HUES48 (cell line): ENCODE data around the gene LHX5.
A peak's percentile ranks its signal among the peaks of the same experiment; 100 is the strongest.

Experiments used
- H3K27ac ChIP-seq: one replicate; pipeline ENCODE4 v1.7.0; 2013; ENCODE audit warnings: low read depth, low read length, inconsistent platforms
- H3K27me3 ChIP-seq: 2 replicates; pipeline ENCODE4 v1.6.1; 2013; ENCODE audit warnings: mild to moderate bottlenecking, low read length; ENCODE audit not compliant: control insufficient read depth, insufficient read depth
- H3K36me3 ChIP-seq: 2 replicates; pipeline ENCODE4 v1.6.1; 2013; ENCODE audit warnings: low read length; ENCODE audit not compliant: control insufficient read depth, insufficient read depth
- H3K4me1 ChIP-seq: 2 replicates; pipeline ENCODE4 v1.6.1; 2013; ENCODE audit warnings: mild to moderate bottlenecking, low read length; ENCODE audit not compliant: control insufficient read depth, insufficient read depth
- H3K4me3 ChIP-seq: 2 replicates; pipeline ENCODE4 v1.5.1; 2013; ENCODE audit warnings: mild to moderate bottlenecking, low read depth, low read length
- H3K9ac ChIP-seq: 2 replicates; pipeline ENCODE4 v1.6.1; 2013; ENCODE audit warnings: mild to moderate bottlenecking, low read depth, low read length, moderate library complexity
- H3K9me3 ChIP-seq: 2 replicates; pipeline ENCODE4 v1.6.1; 2013; ENCODE audit warnings: low read length; ENCODE audit not compliant: control insufficient read depth, insufficient read depth

The LHX5 gene

GRCh38 chr12:113471619-113472171, at the start of gene LHX5:
TSS of gene LHX5 (minus strand) at chr12:113471871. CDS start at chr12:113471498, 373 bp downstream.
- peak within 1 kb of the TSS; percentile 64 for H3K4me3 ChIP-seq
- H3K9ac ChIP-seq, result peak within 1 kb of the TSS; percentile 17; the same call in 1 of the 2 replicates
- H3K27ac ChIP-seq, result no peak within 1 kb of the TSS
- peaks cover 3% of the 10 kb centered on the region; the same call in 1 of the 2 replicates for H3K36me3 ChIP-seq
- H3K9me3 ChIP-seq, result no peaks in the 10 kb centered on the region
- H3K4me1 ChIP-seq, result peaks cover 57% of the 10 kb centered on the region
- peaks cover 100% of the 10 kb centered on the region for H3K27me3 ChIP-seq

DNA sequence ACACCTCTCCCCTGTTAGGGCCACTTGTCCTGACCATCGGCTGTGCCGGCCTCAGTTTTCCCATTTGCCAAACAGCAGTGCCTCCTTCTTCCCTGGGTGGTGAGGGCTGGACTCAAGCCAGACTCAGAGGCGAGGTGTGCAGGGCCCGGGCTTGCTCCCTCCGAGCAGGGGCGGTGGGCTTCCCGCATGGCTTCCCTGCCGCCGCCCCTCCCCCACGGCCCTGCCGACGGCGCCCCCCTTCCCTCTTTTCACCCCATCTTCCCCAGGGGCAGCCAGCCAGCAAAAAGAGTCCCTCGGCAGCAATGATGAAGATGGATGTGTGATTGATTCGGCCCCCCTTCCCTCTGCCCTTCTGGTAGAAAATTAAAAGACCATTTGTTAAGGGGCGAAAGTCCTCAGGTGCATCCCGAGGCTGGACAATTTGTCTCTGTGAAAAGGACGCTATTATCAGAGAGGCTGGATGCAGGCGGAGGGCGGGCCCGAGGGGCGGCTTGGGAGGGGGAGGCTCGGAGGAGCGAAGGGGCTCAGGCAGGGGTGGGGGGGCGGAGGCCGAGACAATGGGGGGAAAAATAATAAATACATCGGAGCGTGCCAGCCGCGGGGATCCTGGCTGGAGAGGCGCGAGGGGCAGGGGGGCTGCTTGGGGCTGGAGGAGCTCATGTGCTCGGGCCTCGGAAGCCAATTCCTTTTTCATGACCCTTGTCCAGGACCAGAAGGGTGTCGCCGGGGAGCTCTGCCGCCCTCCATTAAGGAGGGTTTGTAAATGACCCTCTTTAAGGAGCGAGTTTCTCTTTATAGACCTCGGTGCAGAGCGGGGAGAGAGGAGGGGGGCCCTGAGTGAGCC, 48.0 kb upstream of the LHX5 start:
- Histone ChIP-seq H3K4me1 (peaks cover 9% of the 10 kb centered on the region; the same call in 1 of the 2 replicates), H3K27me3 (peaks cover 45% of the 10 kb centered on the region), H3K4me3 (no peak overlapping the region)

DNA sequence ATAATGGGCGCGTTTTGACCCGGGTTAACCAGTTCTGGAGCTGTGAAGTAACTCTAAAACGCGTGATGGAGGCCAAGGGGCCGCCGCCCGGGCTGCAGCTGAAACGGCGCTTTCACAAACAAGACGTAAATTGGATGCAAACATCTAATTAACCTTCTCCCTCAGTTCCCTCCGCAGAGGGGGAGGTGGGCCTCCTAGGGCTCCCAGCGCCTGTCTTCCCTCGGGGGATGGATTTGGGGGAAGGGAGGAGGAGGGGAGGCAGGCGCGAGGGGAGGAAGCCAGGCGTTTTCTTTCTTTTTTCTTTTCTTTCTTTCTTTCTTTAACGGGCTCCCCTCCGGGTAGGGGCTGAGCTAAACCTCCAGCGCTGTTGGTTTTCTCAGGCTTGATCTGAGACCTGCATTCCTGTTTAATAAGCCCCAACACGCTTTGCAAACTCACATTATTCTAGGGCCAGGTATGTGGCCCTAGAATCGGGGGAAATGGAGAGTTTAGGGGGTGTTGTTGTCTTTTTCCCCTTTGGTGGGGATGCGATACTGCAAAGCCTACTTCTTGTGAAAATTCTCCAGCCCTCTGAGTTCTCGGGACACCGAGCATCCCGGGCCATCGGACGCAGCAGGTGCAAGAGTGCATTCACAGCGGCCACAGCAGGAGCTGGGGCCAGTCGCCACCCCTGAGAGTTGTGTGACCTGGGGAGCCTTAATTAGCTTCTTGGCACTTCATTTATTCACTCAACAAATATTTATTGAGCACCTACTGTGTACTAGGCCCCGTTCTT, 43.6 kb upstream of the LHX5 start:
- H3K4me3 ChIP-seq, result peak overlapping the region; percentile 52
- peak overlapping the region; percentile 86 for H3K27ac ChIP-seq
- H3K9me3 ChIP-seq, result no peaks in the 10 kb centered on the region
- no peak overlapping the region for H3K9ac ChIP-seq
- no peaks in the 10 kb centered on the region for H3K36me3 ChIP-seq
- H3K4me1 ChIP-seq, result peaks cover 28% of the 10 kb centered on the region
- H3K27me3 ChIP-seq, result peaks cover 57% of the 10 kb centered on the region

More for the DNA sequence above, 48.0 kb upstream of the LHX5 start:
- H3K9ac ChIP-seq, result no peak overlapping the region
- H3K9me3 ChIP-seq, result no peaks in the 10 kb centered on the region
- H3K27ac ChIP-seq, result no peak overlapping the region
- H3K36me3 ChIP-seq, result no peaks in the 10 kb centered on the region

DNA sequence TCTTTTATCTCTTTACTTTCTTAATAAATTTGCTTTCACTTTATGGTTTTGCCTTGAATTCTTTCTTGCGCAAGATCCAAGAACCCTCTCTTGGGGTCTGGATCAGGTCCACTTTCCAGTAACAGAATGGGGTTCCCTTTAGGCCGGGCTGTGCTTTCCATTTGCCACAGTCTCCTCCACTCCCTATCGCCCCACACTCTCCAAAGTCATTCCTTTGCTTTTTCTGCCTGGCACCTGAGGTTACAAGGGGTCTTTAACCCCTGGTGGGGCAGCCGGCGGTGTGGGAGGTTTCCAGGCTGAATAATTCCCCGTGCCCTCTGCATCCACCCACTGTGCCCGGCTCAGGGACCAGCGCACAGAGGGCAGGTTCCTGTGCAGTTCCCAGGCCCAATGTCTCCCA, 42.9 kb upstream of the LHX5 start:
- Histone ChIP-seq H3K27me3 (peaks cover 57% of the 10 kb centered on the region), H3K9me3 (no peaks in the 10 kb centered on the region), H3K27ac (peak overlapping the region; percentile 86), H3K36me3 (no peaks in the 10 kb centered on the region), H3K4me1 (peaks cover 28% of the 10 kb centered on the region), H3K9ac (no peak overlapping the region), H3K4me3 (peak overlapping the region; percentile 52)

GRCh38 chr12:113512568-113512967, 40.9 kb upstream of the LHX5 start:
- no peaks in the 10 kb centered on the region for H3K9me3 ChIP-seq
- H3K4me1 ChIP-seq, result peaks cover 28% of the 10 kb centered on the region
- H3K9ac ChIP-seq, result no peak overlapping the region
- H3K27me3 ChIP-seq, result peaks cover 39% of the 10 kb centered on the region
- H3K36me3 ChIP-seq, result no peaks in the 10 kb centered on the region
- no peak overlapping the region for H3K27ac ChIP-seq
- no peak overlapping the region for H3K4me3 ChIP-seq

GRCh38 chr12:113506867-113507266, 35.2 kb upstream of the LHX5 start:
- Histone ChIP-seq H3K27ac (no peak overlapping the region), H3K36me3 (no peaks in the 10 kb centered on the region), H3K27me3 (peaks cover 5% of the 10 kb centered on the region; the same call in 1 of the 2 replicates), H3K9me3 (no peaks in the 10 kb centered on the region), H3K9ac (no peak overlapping the region), H3K4me3 (no peak overlapping the region), H3K4me1 (peaks cover 7% of the 10 kb centered on the region)

DNA sequence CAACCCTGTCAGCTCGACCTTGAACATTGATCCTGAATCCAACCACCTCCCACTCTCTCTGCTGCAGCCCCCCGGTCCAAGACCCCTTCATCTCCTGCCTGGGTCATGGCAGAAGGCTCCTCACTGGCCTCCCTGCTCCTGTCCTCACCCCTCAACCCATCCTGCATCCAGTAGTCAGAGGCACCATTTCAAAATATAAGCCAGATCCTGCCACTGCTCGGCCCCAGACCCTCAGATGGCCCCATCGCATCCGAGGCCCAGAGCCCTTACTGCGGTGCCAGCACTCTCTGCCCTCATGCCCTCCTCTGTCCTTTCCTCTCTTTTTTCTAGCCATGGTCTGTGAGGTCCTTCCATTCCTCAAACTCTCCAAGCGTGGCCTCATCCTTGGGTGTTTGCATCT, 34.3 kb upstream of the LHX5 start:
- Histone ChIP-seq H3K27ac (no peak overlapping the region), H3K27me3 (peaks cover 1% of the 10 kb centered on the region; the same call in 1 of the 2 replicates), H3K36me3 (no peaks in the 10 kb centered on the region), H3K9me3 (no peaks in the 10 kb centered on the region), H3K4me1 (peaks cover 10% of the 10 kb centered on the region), H3K9ac (no peak overlapping the region), H3K4me3 (no peak overlapping the region)

DNA sequence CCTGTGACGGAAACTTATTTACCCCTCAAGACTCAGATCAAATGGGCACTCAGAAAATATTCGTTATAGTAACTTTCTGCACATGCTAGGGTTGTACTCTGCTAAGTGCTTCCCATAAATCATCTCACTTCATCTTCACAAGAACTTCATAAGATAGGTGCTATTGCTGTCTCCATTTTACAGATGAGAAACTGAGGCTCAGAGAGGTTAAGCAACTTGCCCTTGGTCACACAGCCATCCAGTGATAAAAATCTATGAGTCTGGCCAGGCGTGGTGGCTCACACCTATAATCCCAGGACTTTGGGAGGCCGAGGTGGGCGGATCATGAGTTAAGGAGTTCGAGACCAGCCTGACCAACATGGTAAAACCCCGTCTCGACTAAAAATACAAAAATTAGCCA, 33.2 kb upstream of the LHX5 start:
- H3K9ac ChIP-seq, result no peak overlapping the region
- H3K36me3 ChIP-seq, result no peaks in the 10 kb centered on the region
- no peak overlapping the region for H3K27ac ChIP-seq
- H3K4me3 ChIP-seq, result no peak overlapping the region
- H3K9me3 ChIP-seq, result no peaks in the 10 kb centered on the region
- H3K27me3 ChIP-seq, result no peaks in the 10 kb centered on the region
- peaks cover 19% of the 10 kb centered on the region for H3K4me1 ChIP-seq

- no peaks in the 10 kb centered on the region for H3K27me3 ChIP-seq
- H3K27ac ChIP-seq, result no peak overlapping the region
- peaks cover 19% of the 10 kb centered on the region for H3K4me1 ChIP-seq
- no peak overlapping the region for H3K9ac ChIP-seq
- H3K9me3 ChIP-seq, result no peaks in the 10 kb centered on the region
- H3K4me3 ChIP-seq, result peak overlapping the region; percentile 10; the same call in 1 of the 2 replicates
- H3K36me3 ChIP-seq, result no peaks in the 10 kb centered on the region
Measured at GRCh38 chr12:113500782-113501311, 29.2 kb upstream of the LHX5 start.

- Histone ChIP-seq H3K27me3 (no peaks in the 10 kb centered on the region), H3K36me3 (no peaks in the 10 kb centered on the region), H3K27ac (no peak overlapping the region), H3K9ac (no peak overlapping the region), H3K4me1 (peaks cover 19% of the 10 kb centered on the region), H3K4me3 (no peak overlapping the region), H3K9me3 (no peaks in the 10 kb centered on the region)
Measured at GRCh38 chr12:113500306-113500675, 28.6 kb upstream of the LHX5 start.
